ENCODE measurements around the gene BAHCC1. TPM values are rescaled to one million over a fixed set of nuclear protein-coding genes. Genes with fewer than 3 reads are reported as not detected.
A peak's percentile ranks its signal among the peaks of the same experiment; 100 is the strongest.

Gene BAHCC1
- total and polyA plus RNA-seq, 10 of the 15 experiments (the other 5 are each of a cell fraction or from before 2014, with no cell fraction given) = 0.03 to 0.14 (median 0.11) TPM; not detected in 6

DNA sequence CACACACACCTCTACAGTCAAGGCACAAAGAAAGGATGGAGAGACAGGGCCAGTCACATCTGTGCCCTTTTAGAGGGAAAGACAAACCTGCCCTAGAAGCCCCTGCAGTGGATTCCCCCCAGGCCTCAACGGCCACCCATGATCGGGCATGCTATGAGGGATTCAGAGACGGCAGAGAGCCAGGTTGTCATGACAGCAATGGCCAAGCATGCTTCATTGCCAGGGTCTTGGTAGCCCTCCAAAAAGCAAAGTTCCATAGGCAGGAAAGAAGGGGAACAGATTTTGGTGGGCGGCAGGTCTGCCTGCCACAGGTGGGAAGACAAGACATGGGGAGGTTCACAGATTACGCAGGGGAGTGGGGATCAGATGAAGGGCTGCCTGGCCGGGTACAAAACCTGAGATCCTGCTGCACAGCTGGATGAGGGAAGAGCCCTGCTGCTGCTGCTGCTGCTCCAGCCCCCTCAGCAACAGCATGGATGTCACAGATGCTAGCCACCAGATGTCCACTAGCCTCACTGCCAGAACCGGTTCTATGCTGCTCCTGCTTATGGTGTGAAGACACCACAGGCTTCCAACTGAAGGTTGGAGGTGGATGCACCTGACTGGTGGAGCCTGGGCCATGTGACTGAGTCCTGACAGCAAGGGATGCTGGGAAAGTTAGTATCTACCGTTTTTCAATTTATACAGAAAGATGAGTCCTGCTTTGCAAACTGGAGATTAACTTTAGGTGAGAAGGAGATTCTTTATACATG, 99.5 kb downstream of the BAHCC1 start:
- RAD21 ChIA-PET (ENCODE audit: unreplicated experiment) = no interaction called here
- POLR2A ChIA-PET = no interaction called here
- no peak for FAIRE-seq
- TF ChIP-seq POLR2A (IDR thresholded peaks at IDR 0.05; ENCODE audit: low read depth, low read length) (no peak), NFYA (IDR thresholded peaks at IDR 0.05; ENCODE audit: borderline replicate concordance, low read depth, low read length) (no peak), POLR2AphosphoS5 (IDR thresholded peaks at IDR 0.05; ENCODE audit: low read length) (no peak), IKZF2 (IDR thresholded peaks at IDR 0.05) (no peak), BCL11A (IDR thresholded peaks at IDR 0.05; ENCODE audit: low read depth, low read length) (no peak), SUPT20H (IDR thresholded peaks at IDR 0.05; ENCODE audit: borderline replicate concordance, control insufficient read depth, low read depth, low read length) (no peak), GATAD2B (conservative IDR thresholded peaks at IDR 0.05; ENCODE audit: low read depth) (no peak), CHD2 (IDR thresholded peaks at IDR 0.05; ENCODE audit: borderline replicate concordance, low read depth, low read length) (no peak), NFXL1 (IDR thresholded peaks at IDR 0.05; ENCODE audit: borderline replicate concordance) (no peak), USF1 (IDR thresholded peaks at IDR 0.05; ENCODE audit: borderline replicate concordance, extremely low read length, insufficient read depth, low read depth, low read length) (peak; percentile 72), IRF5 (IDR thresholded peaks at IDR 0.05; ENCODE audit: borderline replicate concordance) (no peak), SMC3 (IDR thresholded peaks at IDR 0.05; ENCODE audit: borderline replicate concordance, low read length) (no peak), HCFC1 (IDR thresholded peaks at IDR 0.05; ENCODE audit: low read length) (peak; percentile 20; the same call in 1 of the 2 replicates), ASH2L (IDR thresholded peaks at IDR 0.05; ENCODE audit: borderline replicate concordance, low read depth) (no peak), IRF3 (IDR thresholded peaks at IDR 0.05) (no peak), KLF5 (IDR thresholded peaks at IDR 0.05; ENCODE audit: partially characterized antibody) (no peak), EED (IDR thresholded peaks at IDR 0.05; ENCODE audit: low read depth) (no peak), RAD51 (IDR thresholded peaks at IDR 0.05) (peak; percentile 63; the same call in 1 of the 2 replicates)
- TF ChIP-seq, protein P1, sequence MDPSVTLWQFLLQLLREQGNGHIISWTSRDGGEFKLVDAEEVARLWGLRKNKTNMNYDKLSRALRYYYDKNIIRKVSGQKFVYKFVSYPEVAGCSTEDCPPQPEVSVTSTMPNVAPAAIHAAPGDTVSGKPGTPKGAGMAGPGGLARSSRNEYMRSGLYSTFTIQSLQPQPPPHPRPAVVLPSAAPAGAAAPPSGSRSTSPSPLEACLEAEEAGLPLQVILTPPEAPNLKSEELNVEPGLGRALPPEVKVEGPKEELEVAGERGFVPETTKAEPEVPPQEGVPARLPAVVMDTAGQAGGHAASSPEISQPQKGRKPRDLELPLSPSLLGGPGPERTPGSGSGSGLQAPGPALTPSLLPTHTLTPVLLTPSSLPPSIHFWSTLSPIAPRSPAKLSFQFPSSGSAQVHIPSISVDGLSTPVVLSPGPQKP (IDR thresholded peaks at IDR 0.05; ENCODE audit: low read depth, low read length) = no peak
- TF ChIP-seq, protein P2, sequence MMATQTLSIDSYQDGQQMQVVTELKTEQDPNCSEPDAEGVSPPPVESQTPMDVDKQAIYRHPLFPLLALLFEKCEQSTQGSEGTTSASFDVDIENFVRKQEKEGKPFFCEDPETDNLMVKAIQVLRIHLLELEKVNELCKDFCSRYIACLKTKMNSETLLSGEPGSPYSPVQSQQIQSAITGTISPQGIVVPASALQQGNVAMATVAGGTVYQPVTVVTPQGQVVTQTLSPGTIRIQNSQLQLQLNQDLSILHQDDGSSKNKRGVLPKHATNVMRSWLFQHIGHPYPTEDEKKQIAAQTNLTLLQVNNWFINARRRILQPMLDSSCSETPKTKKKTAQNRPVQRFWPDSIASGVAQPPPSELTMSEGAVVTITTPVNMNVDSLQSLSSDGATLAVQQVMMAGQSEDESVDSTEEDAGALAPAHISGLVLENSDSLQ (IDR thresholded peaks at IDR 0.05) = no peak

More for the DNA sequence above, 99.5 kb downstream of the BAHCC1 start:
- H4K20me1 ChIP-seq (ENCODE audit: control insufficient read depth, insufficient read depth) = no peaks in the 10 kb centered on the region
- no peak overlapping the region for H3K4me2 ChIP-seq (ENCODE audit: control insufficient read depth, insufficient read depth)
- H3K27me3 ChIP-seq (replicated peaks in 1 of 2; ENCODE audit: control insufficient read depth in 2 of 2, insufficient read depth in 2 of 2, low read length in 1 of 2) = peaks cover 4% of the 10 kb centered on the region in 2 experiments; a peak in 3 of 4 replicates
- H3K4me3 ChIP-seq = no peak overlapping the region
- in situ Hi-C loops (cut with MboI) (loop anchor here (25.0 kb wide), 1 partner anchor 358 kb away; no protein-coding TSS in a partner anchor), intact Hi-C loops (cut with micrococcal nuclease; ENCODE audit: unreplicated experiment) (no loop called here)
- no TSS peak for BruUV-seq (replicated peaks)
- H3K9me3 ChIP-seq (replicated peaks; ENCODE audit: control insufficient read depth, insufficient read depth, low read length) = no peaks in the 10 kb centered on the region; the same call in 2 of the 3 replicates
- DNase-seq (ENCODE audit: low read depth, low spot score) (no peak), ATAC-seq (peak; percentile 76)
- no peaks in the 10 kb centered on the region for H3K4me1 ChIP-seq (ENCODE audit: control insufficient read depth, insufficient read depth, low read length)
- no peak overlapping the region for H3K9ac ChIP-seq (ENCODE audit: control insufficient read depth, insufficient read depth, low read length)
- no peaks in the 10 kb centered on the region for H3K36me3 ChIP-seq (ENCODE audit: control insufficient read depth in 2 of 2, insufficient read depth in 2 of 2, low read length in 1 of 2)
- H2AFZ ChIP-seq (ENCODE audit: control insufficient read depth, low read depth, low read length) = no peak overlapping the region
- H3K27ac ChIP-seq (ENCODE audit: control insufficient read depth, insufficient read depth) = no peak overlapping the region
- no peaks in the 10 kb centered on the region for H3K79me2 ChIP-seq (ENCODE audit: control insufficient read depth, insufficient read depth, low read length)
- SMC1A ChIA-PET (ENCODE audit: uncharacterized antibody, unreplicated experiment) = no interaction called here
- CTCF ChIA-PET = no interaction called here
- WGBS (ENCODE audit: insufficient coverage, insufficient replicate concordance, low lambda C conversion rate, missing lambda C conversion rate) = 20% methylated on average over 8 of the region's 8 CpGs
